HCT116 (cell line): ENCODE data around the gene MN1.

Source experiments
- CTCF ChIP-seq, 3 experiments: fragments of 200-600 bp in 1 of 3; sonication (generic) in 1 of 3; IDR thresholded peaks in 2 of 3; conservative IDR thresholded peaks in 1 of 3; 2 replicates each; pipeline ENCODE4 v1.5.1; 2012 to 2017; ENCODE audit warnings: low read depth in 2 of 3, low read length in 2 of 3, antibody characterized with exemption in 1 of 3, borderline replicate concordance in 1 of 3, control low read depth in 1 of 3, mild to moderate bottlenecking in 1 of 3, mixed read lengths in 1 of 3, mixed run types in 1 of 3, moderate library complexity in 1 of 3; ENCODE audit not compliant: insufficient read depth in 1 of 3
- MAX ChIP-seq: IDR thresholded peaks from 2 replicates; pipeline ENCODE4 v1.6.1; 2012

GRCh38 chr22:27755521-27756211 lies 45.9 kb downstream of the MN1 start:
- TF ChIP-seq CTCF (IDR thresholded peaks at IDR 0.05 in 2 of 3, conservative IDR thresholded peaks at IDR 0.05 in 1 of 3; ENCODE audit: borderline replicate concordance in 1 of 3, insufficient read depth in 1 of 3, low read depth in 2 of 3, low read length in 2 of 3) (no peak), MAX (no peak)
